GM10248 (cell line): ENCODE data around the gene GABRQ.
"Not testable (repeated sequence)": the region's sequence is repeated elsewhere in the genome, so short reads cannot be mapped to it uniquely, and the experiment has no call there.

Source experiments
- CTCF ChIA-PET: fragments of 300-600 bp; sonication (Branson Sonifier 250); formaldehyde crosslinking; extraction: SDS; loops from one replicate; lab custom pipeline; 2021; ENCODE audit warnings: antibody characterized with exemption; lab: Yijun Ruan, JAX
- POLR2A ChIA-PET: fragments of 350-650 bp; sonication (Branson Sonifier 250); formaldehyde crosslinking; extraction: SDS; loops from one replicate; lab custom pipeline; 2020; ENCODE audit warnings: antibody characterized with exemption; lab: Yijun Ruan, JAX
- DNase-seq: peaks from one replicate; pipeline ENCODE4 v3.0.0; 2012; ENCODE audit errors: extremely low spot score
- TF ChIP-seq, protein P1 (sequence below): IDR thresholded peaks from 2 replicates; pipeline ENCODE4 v1.5.1; 2012; ENCODE audit warnings: mild to moderate bottlenecking, low read depth; ENCODE audit errors: extremely low read depth, missing control alignments, control extremely low read depth

Gene GABRQ

DNA sequence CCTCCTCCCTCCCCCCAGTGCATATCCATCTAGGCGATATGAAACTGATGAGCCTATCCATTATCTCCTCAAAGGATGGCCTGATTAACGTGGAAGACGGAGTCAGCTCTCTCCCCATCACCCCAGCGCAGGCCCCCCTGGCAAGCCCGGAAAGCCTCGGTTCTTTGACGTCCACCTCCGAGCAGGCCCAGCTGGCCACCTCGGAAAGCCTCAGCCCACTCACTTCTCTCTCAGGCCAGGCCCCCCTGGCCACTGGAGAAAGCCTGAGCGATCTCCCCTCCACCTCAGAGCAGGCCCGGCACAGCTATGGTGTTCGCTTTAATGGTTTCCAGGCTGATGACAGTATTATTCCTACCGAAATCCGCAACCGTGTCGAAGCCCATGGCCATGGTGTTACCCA, 14.8 kb downstream of the GABRQ start:
- ChIA-PET POLR2A (no interaction called here), CTCF (interaction anchor here (1.1 to 1.4 kb wide), 3 partner anchors 9 to 20 kb away, joined by 3 to 4 read pairs (median 3); no protein-coding TSS in a partner anchor)
- no peak for DNase-seq
- TF ChIP-seq, protein P1, sequence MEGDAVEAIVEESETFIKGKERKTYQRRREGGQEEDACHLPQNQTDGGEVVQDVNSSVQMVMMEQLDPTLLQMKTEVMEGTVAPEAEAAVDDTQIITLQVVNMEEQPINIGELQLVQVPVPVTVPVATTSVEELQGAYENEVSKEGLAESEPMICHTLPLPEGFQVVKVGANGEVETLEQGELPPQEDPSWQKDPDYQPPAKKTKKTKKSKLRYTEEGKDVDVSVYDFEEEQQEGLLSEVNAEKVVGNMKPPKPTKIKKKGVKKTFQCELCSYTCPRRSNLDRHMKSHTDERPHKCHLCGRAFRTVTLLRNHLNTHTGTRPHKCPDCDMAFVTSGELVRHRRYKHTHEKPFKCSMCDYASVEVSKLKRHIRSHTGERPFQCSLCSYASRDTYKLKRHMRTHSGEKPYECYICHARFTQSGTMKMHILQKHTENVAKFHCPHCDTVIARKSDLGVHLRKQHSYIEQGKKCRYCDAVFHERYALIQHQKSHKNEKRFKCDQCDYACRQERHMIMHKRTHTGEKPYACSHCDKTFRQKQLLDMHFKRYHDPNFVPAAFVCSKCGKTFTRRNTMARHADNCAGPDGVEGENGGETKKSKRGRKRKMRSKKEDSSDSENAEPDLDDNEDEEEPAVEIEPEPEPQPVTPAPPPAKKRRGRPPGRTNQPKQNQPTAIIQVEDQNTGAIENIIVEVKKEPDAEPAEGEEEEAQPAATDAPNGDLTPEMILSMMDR: no peak

DNA sequence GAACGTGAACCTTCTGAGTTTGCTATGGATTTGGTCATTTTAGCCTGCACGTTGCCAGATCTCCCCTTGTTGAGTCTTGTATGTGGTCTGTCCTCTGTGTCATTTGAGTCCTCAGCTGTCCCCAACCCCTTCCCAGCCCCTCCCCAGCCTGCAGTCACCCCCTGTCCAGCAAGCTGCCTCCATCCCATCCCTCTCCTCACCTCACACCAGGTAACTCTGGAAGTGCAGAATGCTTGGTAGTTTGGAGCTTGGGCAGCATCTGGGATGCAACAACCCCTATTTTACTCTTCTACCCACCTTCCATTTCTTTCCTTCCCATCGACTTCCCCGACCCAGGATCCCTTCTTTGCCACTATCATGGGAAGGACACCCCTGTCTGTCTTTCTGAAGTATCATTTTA, 18.4 kb downstream of the GABRQ start:
- DNase-seq: no peak
- TF ChIP-seq, protein P1: no peak
- CTCF ChIA-PET: no interaction called here

GRCh38 chrX:152656890-152657289, 19.2 kb downstream of the GABRQ start:
- TF ChIP-seq, protein P1: no peak
- ChIA-PET POLR2A (no interaction called here), CTCF (no interaction called here)
- DNase-seq: no peak

More for the DNA sequence above, 18.4 kb downstream of the GABRQ start:
- POLR2A ChIA-PET: no interaction called here

DNA sequence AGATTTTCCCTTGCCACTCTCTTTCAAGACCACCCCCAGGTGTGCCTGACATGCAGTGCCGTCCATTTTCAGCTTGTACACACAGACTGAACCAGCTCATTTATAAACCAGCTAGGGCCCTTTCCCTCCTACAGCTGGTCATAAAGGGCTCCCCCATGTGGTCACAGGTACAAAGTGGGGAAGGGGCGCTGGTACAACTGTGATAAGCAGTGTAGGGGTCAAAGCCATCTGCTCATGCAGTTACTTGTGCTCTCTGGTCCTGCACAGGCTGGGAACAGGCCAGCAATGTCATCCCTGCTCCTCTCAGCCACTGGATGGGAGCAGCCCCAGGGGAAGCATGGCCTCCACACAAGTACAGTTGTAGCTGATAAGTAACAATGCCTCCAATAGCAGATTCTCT, 20.6 kb downstream of the GABRQ start:
- TF ChIP-seq, protein P1: no peak
- no peak for DNase-seq
- CTCF ChIA-PET: no interaction called here
- POLR2A ChIA-PET: no interaction called here

GRCh38 chrX:152663086-152663485, 25.4 kb downstream of the GABRQ start:
- TF ChIP-seq, protein P1: no peak
- ChIA-PET CTCF (no interaction called here), POLR2A (no interaction called here)
- DNase-seq: no peak

DNA sequence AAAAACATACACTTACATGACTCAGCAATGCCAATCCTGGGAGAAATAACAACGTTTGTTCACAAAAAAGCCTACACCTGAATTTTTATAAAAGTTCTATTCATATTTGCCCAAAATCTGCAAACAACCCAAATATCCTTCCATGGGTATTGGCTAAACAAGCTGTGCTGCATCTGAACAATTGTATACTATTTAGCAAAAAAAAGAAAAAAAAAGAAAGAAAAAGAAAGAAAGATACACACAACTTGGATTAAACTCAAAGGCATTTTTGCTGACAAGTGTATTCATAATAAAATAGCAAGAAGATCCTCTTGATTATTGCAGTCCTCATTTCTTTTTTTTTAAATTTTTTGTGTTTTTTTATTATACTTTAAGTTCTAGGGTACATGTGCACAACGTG, 36.4 kb downstream of the GABRQ start:
- no peak for DNase-seq
- ChIA-PET POLR2A (no interaction called here), CTCF (no interaction called here)
- TF ChIP-seq, protein P1: no peak

GRCh38 chrX:152674652-152675051, 37.0 kb downstream of the GABRQ start:
- CTCF ChIA-PET, POLR2A ChIA-PET, DNase-seq: not testable (repeated sequence)

DNA sequence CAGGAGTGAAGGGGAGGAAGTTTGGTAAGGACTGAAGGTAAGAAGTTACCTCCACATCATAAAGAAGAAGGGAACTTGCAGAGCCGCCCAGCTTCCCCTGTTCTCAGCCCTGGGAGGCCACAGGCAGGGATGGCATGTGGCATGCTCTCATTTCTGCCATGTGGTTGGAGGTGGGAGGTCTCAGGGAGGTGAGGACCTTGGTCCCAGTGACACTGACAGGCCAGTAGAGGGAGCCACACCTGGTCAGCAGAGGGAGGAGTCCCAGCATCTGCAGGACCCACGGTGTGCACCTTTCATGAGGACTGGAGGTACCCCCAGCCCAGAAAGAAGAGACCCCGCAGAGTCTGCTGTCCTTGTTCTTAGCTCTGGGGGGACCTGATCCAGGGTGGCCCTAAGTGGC, 43.3 kb downstream of the GABRQ start:
- CTCF ChIA-PET, DNase-seq, POLR2A ChIA-PET: not testable (repeated sequence)

DNA sequence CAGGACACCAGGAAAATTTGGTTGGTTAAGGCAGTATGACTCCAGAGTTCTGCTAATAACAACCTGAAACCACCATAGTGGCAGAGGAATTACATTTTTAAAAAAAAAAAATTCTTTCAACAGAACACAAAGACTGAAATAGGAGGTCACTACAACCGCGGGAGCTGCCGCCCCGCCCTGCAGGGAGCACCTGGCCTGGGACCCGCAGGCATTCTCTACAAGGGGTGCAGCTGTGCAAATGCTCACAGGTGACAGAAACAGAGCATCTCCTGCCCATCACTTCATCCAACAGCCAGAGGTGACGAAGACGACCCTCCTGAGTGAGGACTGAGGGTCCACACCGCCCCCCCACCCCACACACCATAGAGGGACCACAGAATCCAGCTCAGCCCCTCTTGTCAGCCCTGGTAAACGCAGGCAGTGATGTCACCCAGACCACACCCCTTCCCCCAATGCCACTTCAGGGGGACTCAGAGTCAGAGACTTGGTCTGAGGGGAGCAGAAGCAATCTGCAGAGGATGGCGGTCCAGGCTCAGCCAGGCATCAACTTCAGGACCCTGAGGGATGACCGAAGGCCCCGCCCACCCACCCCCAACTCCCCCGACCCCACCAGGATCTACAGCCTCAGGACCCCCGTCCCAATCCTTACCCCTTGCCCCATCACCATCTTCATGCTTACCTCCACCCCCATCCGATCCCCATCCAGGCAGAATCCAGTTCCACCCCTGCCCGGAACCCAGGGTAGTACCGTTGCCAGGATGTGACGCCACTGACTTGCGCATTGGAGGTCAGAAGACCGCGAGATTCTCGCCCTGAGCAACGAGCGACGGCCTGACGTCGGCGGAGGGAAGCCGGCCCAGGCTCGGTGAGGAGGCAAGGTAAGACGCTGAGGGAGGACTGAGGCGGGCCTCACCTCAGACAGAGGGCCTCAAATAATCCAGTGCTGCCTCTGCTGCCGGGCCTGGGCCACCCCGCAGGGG, 60.5 kb downstream of the GABRQ start, which contains the start of gene MAGEA3:
MAGEA3 (plus strand) TSS at position 843 of the 980 bp plus-strand sequence. CDS start 2,039 bp downstream, outside the sequence.
- DNase-seq, CTCF ChIA-PET, POLR2A ChIA-PET: not testable (repeated sequence)

DNA sequence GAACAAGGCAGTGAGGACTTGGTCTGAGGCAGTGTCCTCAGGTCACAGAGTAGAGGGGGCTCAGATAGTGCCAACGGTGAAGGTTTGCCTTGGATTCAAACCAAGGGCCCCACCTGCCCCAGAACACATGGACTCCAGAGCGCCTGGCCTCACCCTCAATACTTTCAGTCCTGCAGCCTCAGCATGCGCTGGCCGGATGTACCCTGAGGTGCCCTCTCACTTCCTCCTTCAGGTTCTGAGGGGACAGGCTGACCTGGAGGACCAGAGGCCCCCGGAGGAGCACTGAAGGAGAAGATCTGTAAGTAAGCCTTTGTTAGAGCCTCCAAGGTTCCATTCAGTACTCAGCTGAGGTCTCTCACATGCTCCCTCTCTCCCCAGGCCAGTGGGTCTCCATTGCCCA, 62.7 kb downstream of the GABRQ start:
- DNase-seq, CTCF ChIA-PET, POLR2A ChIA-PET: not testable (repeated sequence)
